Uterus (tissue), 2 donors: ENCODE results near the gene ACTN3.

Experiments
- POLR2A ChIP-seq, 2 donors: fragments of 450-650 bp; IDR thresholded peaks; one replicate each; pipeline ENCODE4 v1.6.1; 2016; ENCODE audit warnings: antibody characterized with exemption in 2 of 2, mild to moderate bottlenecking in 1 of 2, moderate library complexity in 1 of 2
- TF ChIP-seq, protein P1 (sequence below), 4 experiments: fragments of 200-600 bp in 2 of 4; fragments of 450-650 bp in 2 of 4; sonication (generic) in 2 of 4; IDR thresholded peaks; one replicate each; pipeline ENCODE4 v1.5.1; 2016 to 2019; ENCODE audit warnings: antibody characterized with exemption in 4 of 4, mild to moderate bottlenecking in 2 of 4, moderate library complexity in 1 of 4

DNA sequence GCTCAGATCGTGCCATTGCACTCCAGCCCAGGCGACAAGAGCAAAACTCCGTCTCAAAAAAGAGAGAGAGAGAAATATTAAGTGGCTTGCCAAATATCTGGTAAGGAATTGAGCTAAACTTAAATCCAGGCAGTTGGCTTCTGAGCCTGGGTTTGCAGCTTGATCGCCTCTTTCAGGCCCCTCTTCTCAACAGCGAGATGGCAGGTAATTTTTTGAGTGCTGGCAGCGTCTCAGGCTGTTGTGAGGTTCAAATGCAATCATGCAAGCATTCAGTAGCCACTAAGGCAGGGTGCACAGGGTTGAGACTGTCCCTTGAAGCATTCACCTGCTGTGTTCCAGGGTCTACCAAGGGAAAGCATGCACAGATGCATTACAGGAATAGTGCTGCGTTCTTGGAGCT is 22.4 kb downstream of the ACTN3 start:
- TF ChIP-seq, protein P1, sequence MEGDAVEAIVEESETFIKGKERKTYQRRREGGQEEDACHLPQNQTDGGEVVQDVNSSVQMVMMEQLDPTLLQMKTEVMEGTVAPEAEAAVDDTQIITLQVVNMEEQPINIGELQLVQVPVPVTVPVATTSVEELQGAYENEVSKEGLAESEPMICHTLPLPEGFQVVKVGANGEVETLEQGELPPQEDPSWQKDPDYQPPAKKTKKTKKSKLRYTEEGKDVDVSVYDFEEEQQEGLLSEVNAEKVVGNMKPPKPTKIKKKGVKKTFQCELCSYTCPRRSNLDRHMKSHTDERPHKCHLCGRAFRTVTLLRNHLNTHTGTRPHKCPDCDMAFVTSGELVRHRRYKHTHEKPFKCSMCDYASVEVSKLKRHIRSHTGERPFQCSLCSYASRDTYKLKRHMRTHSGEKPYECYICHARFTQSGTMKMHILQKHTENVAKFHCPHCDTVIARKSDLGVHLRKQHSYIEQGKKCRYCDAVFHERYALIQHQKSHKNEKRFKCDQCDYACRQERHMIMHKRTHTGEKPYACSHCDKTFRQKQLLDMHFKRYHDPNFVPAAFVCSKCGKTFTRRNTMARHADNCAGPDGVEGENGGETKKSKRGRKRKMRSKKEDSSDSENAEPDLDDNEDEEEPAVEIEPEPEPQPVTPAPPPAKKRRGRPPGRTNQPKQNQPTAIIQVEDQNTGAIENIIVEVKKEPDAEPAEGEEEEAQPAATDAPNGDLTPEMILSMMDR (IDR thresholded peaks at IDR 0.05) = no peak
- no peak for TF ChIP-seq POLR2A (IDR thresholded peaks at IDR 0.05)
